HG02981 (cell line): ENCODE data around the gene ZNF581.

Experiments
- ATAC-seq: cut with Tn5 transposase; IDR thresholded peaks from one replicate; pipeline ENCODE4 v1.9.1; 2021; ENCODE audit warnings: mild to moderate bottlenecking, moderate library complexity; ENCODE audit not compliant: unreplicated experiment

Gene ZNF581

GRCh38 chr19:55625004-55625326, 18.5 kb upstream of the ZNF581 start:
- no peak for ATAC-seq

DNA sequence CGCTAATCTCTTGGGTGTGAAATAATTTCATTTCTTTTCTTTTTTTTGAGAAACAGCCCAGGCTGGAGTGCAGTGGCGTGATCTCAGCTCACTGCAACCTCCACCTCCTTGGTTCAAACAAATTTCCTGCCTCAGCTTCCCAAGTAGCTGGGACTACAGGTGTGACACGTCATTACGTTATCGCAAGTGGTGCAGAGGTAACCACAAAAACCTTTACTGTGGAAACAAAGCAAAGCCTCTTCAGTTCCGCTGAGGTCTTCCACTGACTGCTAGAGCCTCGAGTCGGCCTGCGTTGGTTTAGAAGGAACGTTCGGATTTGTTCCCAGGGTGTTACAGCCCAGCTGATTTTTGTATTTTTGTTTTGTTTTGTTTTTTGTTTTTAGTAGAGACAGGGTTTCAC, 17.1 kb upstream of the ZNF581 start:
- no peak for ATAC-seq

DNA sequence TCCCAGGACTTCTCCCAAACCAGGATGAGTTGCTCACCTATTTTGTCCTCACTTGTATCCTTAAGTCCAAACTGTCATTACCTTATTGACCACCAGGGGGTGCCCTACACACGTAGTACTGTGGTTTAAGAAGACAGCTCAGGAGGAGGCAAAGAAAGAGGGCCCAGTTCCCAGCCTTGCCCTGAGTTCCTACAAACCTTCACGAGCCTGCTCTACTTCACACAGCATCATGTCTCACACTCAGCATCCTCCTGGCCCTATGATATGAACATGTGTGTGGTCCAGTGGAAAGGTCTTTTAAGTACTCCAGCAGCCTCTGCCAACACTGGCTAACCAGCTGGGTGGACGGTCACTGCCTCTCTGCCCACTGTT, 11.0 kb upstream of the ZNF581 start:
- no peak for ATAC-seq

GRCh38 chr19:55633861-55634260, 9.6 kb upstream of the ZNF581 start:
- ATAC-seq, result no peak

GRCh38 chr19:55635334-55635717, 8.1 kb upstream of the ZNF581 start:
- no peak for ATAC-seq

- ATAC-seq, result no peak
These were observed 7.5 kb upstream of the ZNF581 start for GRCh38 chr19:55635856-55636440.

GRCh38 chr19:55636723-55637122, 6.7 kb upstream of the ZNF581 start:
- no peak for ATAC-seq

DNA sequence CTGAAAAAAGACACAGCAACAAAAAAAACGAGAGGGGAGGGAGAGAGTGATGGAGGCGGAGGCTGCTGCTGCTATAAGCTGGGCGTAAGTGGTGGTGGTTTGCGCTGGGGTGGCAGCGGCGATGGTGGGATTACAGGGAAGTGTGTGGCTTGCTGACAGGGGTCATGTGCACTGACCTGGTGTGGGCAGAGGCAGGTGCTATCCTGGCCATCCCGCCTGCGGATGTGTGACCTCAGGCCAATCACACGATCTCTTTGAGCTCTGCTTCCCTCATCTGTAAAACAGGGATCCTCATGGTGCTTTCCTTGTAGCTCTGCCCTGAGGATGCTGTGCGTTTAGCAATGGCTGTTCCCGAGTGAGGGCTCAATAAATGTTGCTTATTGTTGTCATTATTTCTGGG, 5.9 kb upstream of the ZNF581 start:
- ATAC-seq, result no peak

- no peak for ATAC-seq
These were observed 4.5 kb upstream of the ZNF581 start for GRCh38 chr19:55638864-55639359.

DNA sequence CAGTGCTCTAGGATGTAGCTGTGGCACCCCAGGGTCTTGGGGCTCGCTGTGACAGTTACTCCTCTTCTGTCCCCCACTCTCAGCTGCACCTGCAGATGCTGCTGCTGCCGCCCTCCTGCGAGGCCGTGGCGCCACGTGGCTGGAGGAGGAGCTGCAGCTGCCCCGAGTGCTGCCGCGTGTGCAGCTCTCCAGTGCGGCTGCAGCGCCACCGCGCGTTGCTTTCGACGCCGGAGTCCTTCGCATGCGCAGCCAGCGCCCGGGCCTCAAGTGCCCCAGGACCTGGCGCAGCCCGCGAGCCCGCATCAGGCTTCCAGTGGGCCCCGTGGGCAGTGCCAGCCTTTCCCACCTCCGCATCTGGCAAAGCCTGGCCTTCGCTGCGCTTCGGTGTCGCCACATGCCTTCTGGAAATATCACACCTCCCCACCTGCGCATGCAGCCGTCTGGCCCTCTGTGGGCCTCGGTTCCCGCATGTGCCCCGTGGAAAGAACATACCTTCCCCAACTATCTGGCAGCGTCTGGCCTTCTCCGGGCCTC, 3.3 kb upstream of the ZNF581 start:
- ATAC-seq, result no peak

- ATAC-seq, result no peak
These were observed 2.6 kb upstream of the ZNF581 start, which contains the start of gene ZNF580 for GRCh38 chr19:55640577-55641425. Gene ZNF580 (plus strand): TSS chr19:55641002. CDS start chr19:55642509, 1,507 bp downstream.

GRCh38 chr19:55641426-55642152, 1.9 kb upstream of the ZNF581 start:
- no peak for ATAC-seq

- ATAC-seq, result no peak
These were observed 1.1 kb upstream of the ZNF581 start for GRCh38 chr19:55642153-55643002.

GRCh38 chr19:55643887-55644176, 383 bp downstream of the ZNF581 start:
- ATAC-seq, result no peak

DNA sequence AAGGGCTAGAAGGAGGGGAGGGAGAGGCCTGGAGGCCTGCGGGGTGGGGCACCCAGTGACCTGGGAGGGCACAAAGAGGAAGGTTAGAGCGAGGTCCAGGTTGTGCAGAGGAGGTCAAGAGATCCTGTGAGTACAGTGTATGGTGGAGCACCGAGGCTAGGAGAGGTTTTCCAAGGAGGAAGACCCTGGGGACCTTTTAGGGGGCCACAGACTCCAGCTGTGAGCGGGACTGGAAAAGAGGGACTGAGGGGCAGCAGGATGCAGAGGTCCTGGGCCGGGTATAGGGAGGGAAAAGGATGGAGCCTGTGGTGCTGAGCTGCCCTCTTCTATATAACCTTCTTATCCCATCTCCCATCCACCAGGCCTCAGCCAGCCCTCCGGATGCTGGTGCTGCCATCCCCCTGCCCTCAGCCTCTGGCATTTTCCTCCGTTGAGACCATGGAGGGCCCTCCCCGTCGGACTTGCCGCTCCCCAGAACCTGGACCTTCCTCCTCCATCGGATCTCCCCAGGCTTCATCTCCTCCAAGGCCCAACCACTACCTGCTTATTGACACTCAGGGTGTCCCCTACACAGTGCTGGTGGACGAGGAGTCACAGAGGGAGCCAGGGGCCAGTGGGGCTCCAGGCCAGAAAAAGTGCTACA, 863 bp downstream of the ZNF581 start:
- no peak for ATAC-seq

DNA sequence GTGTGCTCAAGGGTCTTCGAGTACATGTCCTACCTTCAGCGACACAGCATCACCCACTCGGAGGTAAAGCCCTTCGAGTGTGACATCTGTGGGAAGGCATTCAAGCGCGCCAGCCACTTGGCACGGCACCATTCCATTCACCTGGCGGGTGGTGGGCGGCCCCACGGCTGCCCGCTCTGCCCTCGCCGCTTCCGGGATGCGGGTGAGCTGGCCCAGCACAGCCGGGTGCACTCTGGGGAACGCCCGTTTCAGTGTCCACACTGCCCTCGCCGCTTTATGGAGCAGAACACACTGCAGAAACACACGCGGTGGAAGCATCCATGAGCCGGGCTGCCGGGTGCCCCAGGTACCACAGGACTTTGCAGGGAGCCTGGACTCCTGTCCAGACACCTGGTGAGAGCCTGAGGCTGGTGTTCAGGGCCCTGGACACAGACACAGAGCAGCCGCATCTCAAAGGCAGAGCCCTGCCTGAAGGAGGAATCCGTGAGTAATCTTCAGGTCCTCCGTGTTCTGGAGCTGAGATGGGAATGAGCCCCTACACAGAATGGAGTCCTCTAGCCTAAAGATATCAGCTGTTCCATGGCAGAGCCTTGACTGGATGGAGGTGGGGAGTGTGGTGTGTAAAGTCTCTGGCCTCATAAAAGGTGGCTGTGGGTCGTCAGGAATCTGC, 1.5 kb downstream of the ZNF581 start:
- ATAC-seq, result no peak

DNA sequence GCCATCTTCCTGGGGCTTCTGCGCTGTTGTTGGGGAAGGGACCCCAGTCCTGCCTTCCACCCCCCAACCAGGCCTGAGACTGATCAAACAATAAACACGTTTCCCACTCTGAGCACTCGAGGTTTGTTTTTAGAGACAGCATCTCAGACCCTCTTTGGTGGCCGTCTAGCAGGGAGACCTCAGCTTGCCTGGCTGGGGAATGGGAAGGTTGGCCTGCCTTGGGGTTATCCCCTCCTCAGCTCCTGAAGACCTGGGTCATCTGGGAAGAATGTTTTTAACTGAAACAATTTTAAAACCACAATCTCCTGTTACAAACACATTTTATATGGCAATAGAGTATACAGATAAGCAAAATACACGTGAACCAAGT, 2.0 kb downstream of the ZNF581 start:
- no peak for ATAC-seq

GRCh38 chr19:55646889-55647731, 3.7 kb downstream of the ZNF581 start:
- ATAC-seq, result no peak
